Measurements from ENCODE around the gene HMCN1. TPM values are rescaled to one million over a fixed set of nuclear protein-coding genes. Genes with fewer than 3 reads are reported as not detected.

Gene HMCN1
- total and polyA plus RNA-seq, 12 donors: 0.56 to 5.8 (median 2.7) TPM

GRCh38 chr1:185824106-185824505, 89.9 kb downstream of the HMCN1 start:
- no peak for DNase-seq
- H3K4me1 ChIP-seq (replicated peaks in 1 of 2): no peaks in the 10 kb centered on the region
- no peak overlapping the region for H3K27ac ChIP-seq
- intact Hi-C loops (cut with DNase I): no loop called here
- H3K27me3 ChIP-seq: no peaks in the 10 kb centered on the region
- no peak overlapping the region for H3K4me3 ChIP-seq
- 73 to 86% (median 79%) methylated on average over 1 of the region's 1 CpG for WGBS, 4 donors
- H3K36me3 ChIP-seq (replicated peaks in 1 of 2): no peaks in the 10 kb centered on the region
- no peak for TF ChIP-seq POLR2A (IDR thresholded peaks at IDR 0.05)
- TF ChIP-seq, protein P1, sequence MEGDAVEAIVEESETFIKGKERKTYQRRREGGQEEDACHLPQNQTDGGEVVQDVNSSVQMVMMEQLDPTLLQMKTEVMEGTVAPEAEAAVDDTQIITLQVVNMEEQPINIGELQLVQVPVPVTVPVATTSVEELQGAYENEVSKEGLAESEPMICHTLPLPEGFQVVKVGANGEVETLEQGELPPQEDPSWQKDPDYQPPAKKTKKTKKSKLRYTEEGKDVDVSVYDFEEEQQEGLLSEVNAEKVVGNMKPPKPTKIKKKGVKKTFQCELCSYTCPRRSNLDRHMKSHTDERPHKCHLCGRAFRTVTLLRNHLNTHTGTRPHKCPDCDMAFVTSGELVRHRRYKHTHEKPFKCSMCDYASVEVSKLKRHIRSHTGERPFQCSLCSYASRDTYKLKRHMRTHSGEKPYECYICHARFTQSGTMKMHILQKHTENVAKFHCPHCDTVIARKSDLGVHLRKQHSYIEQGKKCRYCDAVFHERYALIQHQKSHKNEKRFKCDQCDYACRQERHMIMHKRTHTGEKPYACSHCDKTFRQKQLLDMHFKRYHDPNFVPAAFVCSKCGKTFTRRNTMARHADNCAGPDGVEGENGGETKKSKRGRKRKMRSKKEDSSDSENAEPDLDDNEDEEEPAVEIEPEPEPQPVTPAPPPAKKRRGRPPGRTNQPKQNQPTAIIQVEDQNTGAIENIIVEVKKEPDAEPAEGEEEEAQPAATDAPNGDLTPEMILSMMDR (IDR thresholded peaks at IDR 0.05): no peak
- no peaks in the 10 kb centered on the region for H3K9me3 ChIP-seq (replicated peaks in 1 of 3)

GRCh38 chr1:185825556-185825955, 91.4 kb downstream of the HMCN1 start:
- no peak for DNase-seq
- H3K9me3 ChIP-seq (replicated peaks in 1 of 3): no peaks in the 10 kb centered on the region
- no peak overlapping the region for H3K27ac ChIP-seq
- no peaks in the 10 kb centered on the region for H3K36me3 ChIP-seq (replicated peaks in 1 of 2)
- TF ChIP-seq, protein P1 (IDR thresholded peaks at IDR 0.05): no peak
- no peak for TF ChIP-seq POLR2A (IDR thresholded peaks at IDR 0.05)
- intact Hi-C loops (cut with DNase I): no loop called here
- no peak overlapping the region for H3K4me3 ChIP-seq
- no peaks in the 10 kb centered on the region for H3K4me1 ChIP-seq (replicated peaks in 1 of 2)
- 77 to 88% (median 87%) methylated on average over 1 of the region's 1 CpG for WGBS, 4 donors
- no peaks in the 10 kb centered on the region for H3K27me3 ChIP-seq

GRCh38 chr1:185834371-185834905, 100.2 kb downstream of the HMCN1 start:
- Histone ChIP-seq H3K36me3 (replicated peaks in 1 of 2) (no peaks in the 10 kb centered on the region), H3K9me3 (replicated peaks in 1 of 3) (no peaks in the 10 kb centered on the region), H3K4me1 (replicated peaks in 1 of 2) (no peaks in the 10 kb centered on the region), H3K27me3 (no peaks in the 10 kb centered on the region), H3K4me3 (no peak overlapping the region), H3K27ac (no peak overlapping the region)
- WGBS, 4 donors: 43 to 61% (median 55%) methylated on average over 2 of the region's 2 CpGs
- TF ChIP-seq, protein P1 (IDR thresholded peaks at IDR 0.05): no peak
- TF ChIP-seq POLR2A (IDR thresholded peaks at IDR 0.05): no peak
- intact Hi-C loops (cut with DNase I): no loop called here
- DNase-seq: no peak

GRCh38 chr1:185835191-185835590, 101.0 kb downstream of the HMCN1 start:
- no peak overlapping the region for H3K4me3 ChIP-seq
- TF ChIP-seq, protein P1 (IDR thresholded peaks at IDR 0.05): no peak
- no peak for TF ChIP-seq POLR2A (IDR thresholded peaks at IDR 0.05)
- H3K27ac ChIP-seq: no peak overlapping the region
- intact Hi-C loops (cut with DNase I): no loop called here
- H3K9me3 ChIP-seq (replicated peaks in 1 of 3): no peaks in the 10 kb centered on the region
- 82 to 100% (median 86%) methylated on average over 1 of the region's 1 CpG for WGBS, 4 donors
- H3K36me3 ChIP-seq (replicated peaks in 1 of 2): no peaks in the 10 kb centered on the region
- no peaks in the 10 kb centered on the region for H3K4me1 ChIP-seq (replicated peaks in 1 of 2)
- H3K27me3 ChIP-seq: no peaks in the 10 kb centered on the region
- DNase-seq: no peak

Measured in adrenal gland (tissue), 12 donors.